HepG2 (cell line): ENCODE results near the gene PPHLN1. TPM values are rescaled to one million over a fixed set of nuclear protein-coding genes. Genes with fewer than 3 reads are reported as not detected.

Source experiments
- ATAC-seq: fragments of 200-7000 bp; cut with Tn5 transposase; 3 replicates; pipeline ENCODE4 v1.9.1; 2020; ENCODE audit warnings: mild to moderate bottlenecking, moderate library complexity
- BruUV-seq: library from RNA; stranded (reverse); fragments of 400-500 nt; replicated peaks from 2 replicates; lab custom pipeline; 2021; lab: Mats Ljungman, UMichigan
- CTCF ChIA-PET: fragments of 300-600 bp; formaldehyde crosslinking; extraction: SDS; loops from one replicate; lab custom pipeline; 2021; ENCODE audit warnings: low total read pairs, inconsistent platforms, low intra/inter-chr PET ratio; lab: Yijun Ruan, JAX
- POLR2A ChIA-PET: fragments of 350-600 bp; sonication (Branson Sonifier 250); formaldehyde crosslinking; loops from one replicate; lab custom pipeline; 2020; ENCODE audit warnings: antibody characterized with exemption, inconsistent platforms; lab: Yijun Ruan, JAX
- DNase-seq: peaks from one replicate; pipeline ENCODE4 v3.0.0-alpha.2; 2015; ENCODE audit warnings: low spot score
- FAIRE-seq: peaks from 3 replicates; lab custom pipeline; 2011; peaks lifted over from hg19 to GRCh38; lab: Jason Lieb, UNC
- H2AFZ ChIP-seq: one replicate; pipeline ENCODE4 v1.6.1; 2011; ENCODE audit warnings: low read length, inconsistent platforms
- H3K27ac ChIP-seq: fragments of 300-600 bp; 3 replicates; pipeline ENCODE4 v1.8.0; 2011; ENCODE audit warnings: mixed run types, mild to moderate bottlenecking, mixed read lengths, low read length, inconsistent platforms; ENCODE audit not compliant: insufficient read depth; ENCODE audit errors: extremely low read length
- H3K27me3 ChIP-seq, 2 experiments: fragments of 200-600 bp in 1 of 2; 2 replicates in 1 of 2; 3 replicates in 1 of 2; pipeline versions ENCODE4 v1.6.0 to v1.8.0; 2011; ENCODE audit warnings: low read length in 2 of 2, mild to moderate bottlenecking in 2 of 2, moderate library complexity in 2 of 2, inconsistent platforms in 1 of 2; ENCODE audit not compliant: insufficient read depth in 2 of 2, control insufficient read depth in 1 of 2
- H3K36me3 ChIP-seq, 2 experiments: fragments of 200-600 bp in 1 of 2; replicated peaks in 1 of 2; 2 replicates in 1 of 2; 3 replicates in 1 of 2; pipeline versions ENCODE4 v1.5.1 to v1.8.0; 2011; ENCODE audit warnings: low read length in 2 of 2, inconsistent platforms in 1 of 2; ENCODE audit not compliant: insufficient read depth in 2 of 2, control insufficient read depth in 1 of 2
- H3K4me1 ChIP-seq: 2 replicates; pipeline ENCODE4 v1.5.1; 2012; ENCODE audit warnings: low read length, inconsistent platforms; ENCODE audit not compliant: insufficient read depth
- H3K4me2 ChIP-seq: 2 replicates; pipeline ENCODE4 v1.6.0; 2011; ENCODE audit warnings: low read depth, low read length, inconsistent platforms
- H3K4me3 ChIP-seq, 3 experiments: fragments of 200-600 bp in 1 of 3; sonication (generic), shearing (Covaris generic) in 1 of 3; replicated peaks in 1 of 3; 2 replicates each; pipeline ENCODE4 v1.5.1; 2011 to 2016; ENCODE audit warnings: low read length in 3 of 3, inconsistent platforms in 2 of 3, low read depth in 2 of 3, mild to moderate bottlenecking in 2 of 3, control low read depth in 1 of 3, mixed read lengths in 1 of 3; ENCODE audit not compliant: insufficient read depth in 1 of 3
- H3K79me2 ChIP-seq: one replicate; pipeline ENCODE4 v1.6.1; 2011; ENCODE audit warnings: low read length, inconsistent platforms; ENCODE audit not compliant: insufficient read depth
- H3K9ac ChIP-seq: 2 replicates; pipeline ENCODE4 v1.6.0; 2011; ENCODE audit warnings: mild to moderate bottlenecking, low read depth, low read length, inconsistent platforms; ENCODE audit not compliant: insufficient read depth
- H3K9me3 ChIP-seq: 2 replicates; pipeline ENCODE4 v1.5.1; 2012; ENCODE audit warnings: mild to moderate bottlenecking, low read length
- H4K20me1 ChIP-seq: 2 replicates; pipeline ENCODE4 v1.6.0; 2011; ENCODE audit warnings: inconsistent platforms, mild to moderate bottlenecking, low read length, moderate library complexity; ENCODE audit not compliant: insufficient read depth
- HCFC1 ChIP-seq: fragments of 150-350 bp; IDR thresholded peaks from 2 replicates; pipeline ENCODE4 v1.6.1; 2014; ENCODE audit warnings: low read depth, low read length
- KDM2A ChIP-seq: sonication (generic); formaldehyde crosslinking; IDR thresholded peaks from 2 replicates; pipeline ENCODE4 v1.4.0; 2020; ENCODE audit warnings: low read depth, missing genetic modification reagents, borderline replicate concordance
- KDM4B ChIP-seq: sonication (generic); formaldehyde crosslinking; IDR thresholded peaks from 2 replicates; pipeline ENCODE4 v1.4.0; 2020; ENCODE audit warnings: missing genetic modification reagents
- KLF11 ChIP-seq: IDR thresholded peaks from 2 replicates; pipeline ENCODE4 v1.6.1; 2016; ENCODE audit warnings: missing compliant biosample characterization
- MNT ChIP-seq: fragments of 450-650 bp; IDR thresholded peaks from 2 replicates; pipeline ENCODE4 v1.6.1; 2016
- MTA1 ChIP-seq: sonication (generic); formaldehyde crosslinking; IDR thresholded peaks from 2 replicates; pipeline ENCODE4 v1.4.0; 2020; ENCODE audit warnings: missing genetic modification reagents, mild to moderate bottlenecking, borderline replicate concordance
- MTF2 ChIP-seq: sonication (generic); formaldehyde crosslinking; IDR thresholded peaks from 2 replicates; pipeline ENCODE4 v1.5.0; 2020; ENCODE audit warnings: missing genetic modification reagents, borderline replicate concordance
- NCOA5 ChIP-seq: sonication (generic); formaldehyde crosslinking; IDR thresholded peaks from 2 replicates; pipeline ENCODE4 v1.4.0; 2020; ENCODE audit warnings: missing genetic modification reagents
- NFE2 ChIP-seq: sonication (generic); formaldehyde crosslinking; IDR thresholded peaks from 2 replicates; pipeline ENCODE4 v1.4.0; 2020; ENCODE audit warnings: missing genetic modification reagents
- PATZ1 ChIP-seq: sonication (generic); formaldehyde crosslinking; IDR thresholded peaks from 2 replicates; pipeline ENCODE4 v1.4.0; 2020; ENCODE audit warnings: missing genetic modification reagents
- PITX1 ChIP-seq: sonication (generic); formaldehyde crosslinking; IDR thresholded peaks from 2 replicates; pipeline ENCODE4 v1.5.1; 2020; ENCODE audit warnings: mild to moderate bottlenecking, missing genetic modification reagents
- SOX13 ChIP-seq, 3 experiments: fragments of 450-650 bp in 1 of 3; sonication (generic) in 1 of 3; formaldehyde crosslinking in 1 of 3; IDR thresholded peaks in 2 of 3; conservative IDR thresholded peaks in 1 of 3; 2 replicates each; pipeline versions ENCODE4 v1.5.0 to v1.6.1; 2016 to 2020; ENCODE audit warnings: antibody characterized with exemption in 1 of 3, mild to moderate bottlenecking in 1 of 3, missing compliant biosample characterization in 1 of 3, missing genetic modification reagents in 1 of 3, moderate library complexity in 1 of 3
- TBX3 ChIP-seq: fragments of 450-650 bp; IDR thresholded peaks from 2 replicates; pipeline ENCODE4 v1.6.1; 2017; ENCODE audit warnings: antibody characterized with exemption, mild to moderate bottlenecking, inconsistent platforms, borderline replicate concordance
- ZFP62 ChIP-seq: sonication (generic); formaldehyde crosslinking; IDR thresholded peaks from 2 replicates; pipeline ENCODE4 v1.4.0; 2020; ENCODE audit warnings: missing genetic modification reagents
- ZMYM2 ChIP-seq: sonication (generic); formaldehyde crosslinking; IDR thresholded peaks from 2 replicates; pipeline ENCODE4 v1.8.0; 2022; ENCODE audit warnings: mild to moderate bottlenecking, missing genetic modification reagents
- ZNF24 ChIP-seq: fragments of 450-650 bp; IDR thresholded peaks from 2 replicates; pipeline ENCODE4 v1.6.1; 2017; ENCODE audit warnings: antibody characterized with exemption, mild to moderate bottlenecking
- ZNF383 ChIP-seq: sonication (generic); formaldehyde crosslinking; IDR thresholded peaks from 2 replicates; pipeline ENCODE4 v1.4.0; 2020; ENCODE audit warnings: missing genetic modification reagents, mild to moderate bottlenecking, borderline replicate concordance
- WGBS: methylation state at CpG from one replicate; pipeline ENCODE4 v1.1.6; 2017; ENCODE audit warnings: low lambda C conversion rate; 5-methylcytosine and 5-hydroxymethylcytosine counted together
- in situ Hi-C: cut with HindIII; loops from 2 replicates; pipeline ENCODE4 v1.10.0; 2017; ENCODE audit warnings: low pct_unique_long_range_greater_than_20kb; ENCODE audit not compliant: extremely low pct_ligation_motif_present
- intact Hi-C: fragments of 100-400 bp; cut with micrococcal nuclease; formaldehyde crosslinking; loops from one replicate; pipeline ENCODE4 v1.10.0; 2022; ENCODE audit not compliant: unreplicated experiment
- polyA plus RNA-seq, 8 experiments: library from polyadenylated mRNA; depleted of rRNA in 3 of 8; stranded (reverse) in 7 of 8; unstranded in 1 of 8; fragments of >200 nt; fragmentation: Illumina TruSeq in 4 of 8; extraction: Trizol in 4 of 8; gene quantifications; 2 replicates each; pipeline versions ENCODE4 v1.2.1 to v1.2.3, GENCODE V29; 2011 to 2016; ENCODE audit warnings: low read depth in 4 of 8, missing spikeins in 1 of 8, mixed read lengths in 1 of 8; ENCODE audit not compliant: insufficient read depth in 1 of 8
- total RNA-seq, 5 experiments: library from RNA; depleted of rRNA; stranded (reverse); fragments of >200 nt; fragmentation: Illumina TruSeq; extraction: Trizol; gene quantifications; 2 replicates each; pipeline ENCODE4 v1.2.3, GENCODE V29; 2016; ENCODE audit warnings: low read depth in 1 of 5

Gene PPHLN1
- total and polyA plus RNA-seq, 2 of the 13 experiments (the other 11 are each of a cell fraction or from before 2014, with no cell fraction given), result 43.4 to 66.0 TPM

GRCh38 chr12:42432517-42433140 lies 106.7 kb downstream of the PPHLN1 start:
- no peak overlapping the region for H2AFZ ChIP-seq

More at GRCh38 chr12:42432517-42433140, 106.7 kb downstream of the PPHLN1 start:
- Histone ChIP-seq H4K20me1 (no peaks in the 10 kb centered on the region), H3K4me1 (no peaks in the 10 kb centered on the region), H3K4me2 (no peak overlapping the region), H3K27ac (no peak overlapping the region), H3K27me3 (no peaks in the 10 kb centered on the region), H3K9ac (no peak overlapping the region), H3K79me2 (no peaks in the 10 kb centered on the region), H3K9me3 (no peaks in the 10 kb centered on the region), H3K4me3 (no peak overlapping the region), H3K36me3 (peaks cover 1 to 7% of the 10 kb centered on the region in 2 experiments; a peak in 3 of 5 replicates)
- FAIRE-seq, result no peak
- in situ Hi-C loops (no loop called here), intact Hi-C loops (no loop called here)
- no peak for DNase-seq
- BruUV-seq, result no TSS peak
- ATAC-seq, result no peak
- ChIA-PET POLR2A (no interaction called here), CTCF (no interaction called here)
- TF ChIP-seq HCFC1 (no peak), TBX3 (no peak), ZMYM2 (no peak), NCOA5 (no peak), KDM4B (CRISPR knock-in tag) (no peak), NFE2 (no peak), ZNF24 (no peak), ZFP62 (no peak), MTA1 (CRISPR knock-in tag) (no peak), ZNF383 (no peak), SOX13 (IDR thresholded peaks at IDR 0.05) (no peak), SOX13 (CRISPR knock-in tag; conservative IDR thresholded peaks at IDR 0.05 in 1 of 2, IDR thresholded peaks at IDR 0.05 in 1 of 2) (no peak), KLF11 (CRISPR knock-in tag) (no peak), KDM2A (CRISPR knock-in tag) (no peak), MTF2 (no peak), MNT (no peak), PATZ1 (CRISPR knock-in tag) (no peak), PITX1 (no peak)
- WGBS, result 98% methylated on average over 5 of the region's 5 CpGs
